GM19035 (cell line): ENCODE measurements around the gene ADAMTS18.

Experiments
- ATAC-seq: cut with Tn5 transposase; IDR thresholded peaks from one replicate; pipeline ENCODE4 v1.9.1; 2021; ENCODE audit not compliant: unreplicated experiment

The ADAMTS18 gene

DNA sequence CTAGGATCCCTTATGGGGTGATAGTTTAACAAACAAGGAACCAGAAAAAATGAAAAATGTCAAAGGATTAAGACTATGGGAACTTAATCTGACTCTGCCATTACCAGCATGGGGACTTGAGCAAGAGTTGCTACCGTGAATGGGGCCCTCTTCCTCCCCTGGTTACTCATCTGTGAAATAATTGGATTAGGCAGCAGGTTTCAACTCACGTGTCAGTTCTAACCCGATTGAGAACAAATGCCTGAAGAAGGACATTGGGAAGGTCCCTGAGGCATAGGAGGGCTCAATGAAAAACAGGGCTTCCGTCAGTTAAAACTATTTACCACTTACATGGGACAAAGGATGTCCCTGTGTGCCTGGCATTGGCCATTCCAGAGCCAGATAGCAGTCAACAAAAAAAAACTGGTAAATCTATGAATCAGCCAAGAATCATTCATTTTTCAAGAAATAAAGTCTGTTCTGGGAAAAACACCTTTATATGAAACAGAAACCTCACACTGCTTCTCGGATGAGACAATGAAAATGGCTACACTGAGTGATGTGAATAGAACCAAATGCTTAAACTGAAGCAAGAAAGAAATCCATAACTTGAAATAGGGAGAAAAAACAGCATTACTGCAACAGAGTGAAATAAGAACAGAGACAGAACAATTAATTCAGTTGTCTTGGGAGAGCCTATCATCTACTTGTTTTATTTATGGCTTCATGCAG is 104.3 kb downstream of the ADAMTS18 start:
- no peak for ATAC-seq

GRCh38 chr16:77328768-77329167 is 106.1 kb downstream of the ADAMTS18 start:
- no peak for ATAC-seq

DNA sequence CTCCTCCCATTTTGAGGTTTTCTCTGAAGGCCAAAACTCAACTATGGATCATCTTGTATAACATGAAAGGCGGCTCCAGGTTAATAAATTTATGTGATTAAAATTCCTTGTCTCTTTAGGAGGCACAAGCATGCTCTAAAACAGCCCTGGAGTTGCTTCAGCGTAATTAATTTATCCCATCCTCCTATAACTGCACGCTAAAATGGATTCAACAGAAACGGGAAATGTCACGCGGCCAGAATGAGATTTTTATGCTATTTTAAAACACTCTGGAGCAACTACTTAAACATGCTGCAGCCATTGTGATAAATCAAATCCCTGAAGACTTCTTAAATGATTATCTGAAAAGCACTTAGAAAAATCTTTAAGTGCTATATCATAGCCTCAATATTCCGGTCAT is 106.6 kb downstream of the ADAMTS18 start:
- no peak for ATAC-seq

- no peak for ATAC-seq
Measured at GRCh38 chr16:77327717-77328116, 107.1 kb downstream of the ADAMTS18 start.

DNA sequence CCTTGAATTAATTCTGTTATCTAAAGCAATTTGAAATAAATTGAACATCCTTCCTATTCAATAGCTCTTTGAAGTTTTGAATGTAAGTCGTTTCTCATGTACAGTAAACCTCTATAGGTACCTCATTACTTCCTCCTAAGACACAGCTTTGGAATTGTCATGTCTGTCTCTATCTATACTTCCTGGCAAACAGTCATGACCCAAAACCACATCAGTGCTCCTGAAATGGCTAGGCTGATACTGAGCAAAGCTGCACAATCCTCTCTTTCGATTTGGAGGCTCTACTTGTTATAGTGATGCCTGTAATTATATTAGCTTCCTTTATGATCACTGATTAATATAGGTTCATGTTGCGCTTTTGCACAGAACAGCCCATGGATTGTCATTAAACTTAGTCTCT is 110.1 kb downstream of the ADAMTS18 start:
- no peak for ATAC-seq

- no peak for ATAC-seq
Measured at GRCh38 chr16:77323695-77324094, 111.1 kb downstream of the ADAMTS18 start.

GRCh38 chr16:77322757-77323156 is 112.1 kb downstream of the ADAMTS18 start:
- ATAC-seq = no peak

GRCh38 chr16:77317059-77317458 is 117.8 kb downstream of the ADAMTS18 start:
- ATAC-seq = no peak

DNA sequence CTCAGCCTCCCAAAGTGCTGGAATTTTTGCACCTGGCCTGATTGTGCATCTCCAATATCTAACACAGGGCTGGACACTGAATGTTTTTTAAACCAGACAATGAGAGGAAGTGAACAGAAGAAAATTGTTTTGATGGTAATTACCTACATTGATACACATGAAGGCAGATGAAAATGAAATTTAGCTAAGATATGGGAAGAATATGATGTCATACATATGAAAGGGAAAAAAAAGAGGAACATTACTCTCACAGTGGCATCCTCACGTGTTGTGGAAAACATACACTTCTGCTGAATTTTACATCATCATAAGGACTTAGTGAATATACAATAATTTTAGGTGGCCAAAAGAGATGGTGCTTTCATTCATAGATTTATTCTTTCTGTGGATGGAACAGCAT is 124.0 kb downstream of the ADAMTS18 start:
- no peak for ATAC-seq

- no peak for ATAC-seq
Measured at GRCh38 chr16:77308163-77308561, 126.7 kb downstream of the ADAMTS18 start.

GRCh38 chr16:77307426-77308162 is 127.2 kb downstream of the ADAMTS18 start:
- no peak for ATAC-seq

DNA sequence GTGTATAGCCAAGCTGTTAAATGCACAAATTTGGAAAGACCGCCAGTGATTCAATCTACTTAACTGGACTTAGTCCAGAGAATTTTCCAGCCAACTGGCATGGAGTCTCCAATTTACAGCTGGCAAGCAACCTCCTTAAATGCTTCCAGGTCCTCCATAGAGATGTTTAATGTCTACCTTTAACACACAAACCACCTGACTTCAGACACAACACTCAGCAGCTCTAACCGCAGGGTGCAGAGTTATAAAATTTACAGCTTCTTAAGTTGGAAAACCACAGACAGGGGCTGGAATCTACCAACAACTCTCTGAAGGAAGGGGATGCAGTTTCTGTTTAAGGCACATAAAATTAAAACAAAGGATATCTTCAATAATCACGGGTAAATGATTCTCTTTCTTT is 128.8 kb downstream of the ADAMTS18 start:
- ATAC-seq = no peak

GRCh38 chr16:77304877-77305276 is 130.0 kb downstream of the ADAMTS18 start:
- ATAC-seq = no peak

DNA sequence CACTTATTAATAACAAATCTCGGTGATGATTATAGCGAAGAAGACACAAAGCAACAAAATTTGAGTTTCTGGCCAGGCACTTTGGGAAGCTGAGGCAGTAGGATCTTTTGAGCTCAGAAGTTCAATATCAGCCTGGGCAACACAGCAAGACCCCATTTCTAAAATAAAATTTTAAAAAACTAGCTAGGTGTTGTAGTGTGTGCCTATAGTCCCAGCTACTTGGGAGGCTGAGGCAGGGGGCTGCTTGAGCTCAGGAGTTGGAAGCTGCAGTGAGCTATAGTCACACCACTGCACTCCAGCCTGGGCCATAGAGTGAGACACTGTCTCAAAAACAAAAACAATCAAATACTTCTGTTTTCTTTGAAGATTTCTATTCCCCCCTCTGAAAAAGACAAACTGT is 130.7 kb downstream of the ADAMTS18 start:
- no peak for ATAC-seq

GRCh38 chr16:77302674-77303073 is 132.2 kb downstream of the ADAMTS18 start:
- ATAC-seq = no peak

DNA sequence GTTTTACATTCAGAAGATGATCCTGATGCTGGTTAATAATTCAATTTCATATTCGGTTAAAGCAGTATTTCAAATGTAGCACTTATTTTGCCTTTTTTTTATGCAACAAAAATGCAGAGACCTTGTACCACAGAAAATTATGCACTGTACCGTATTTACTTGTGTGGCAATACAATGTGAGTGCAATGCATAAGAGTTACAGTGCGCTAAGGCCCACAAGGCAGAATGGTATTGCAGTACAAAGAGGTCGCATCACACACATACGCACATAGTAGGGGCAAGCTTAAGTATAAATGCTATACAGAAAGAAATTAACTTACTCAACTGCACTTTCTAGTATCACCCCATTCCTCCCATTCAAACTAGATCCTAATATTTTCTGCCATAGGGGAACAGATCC is 132.6 kb downstream of the ADAMTS18 start:
- ATAC-seq = no peak

DNA sequence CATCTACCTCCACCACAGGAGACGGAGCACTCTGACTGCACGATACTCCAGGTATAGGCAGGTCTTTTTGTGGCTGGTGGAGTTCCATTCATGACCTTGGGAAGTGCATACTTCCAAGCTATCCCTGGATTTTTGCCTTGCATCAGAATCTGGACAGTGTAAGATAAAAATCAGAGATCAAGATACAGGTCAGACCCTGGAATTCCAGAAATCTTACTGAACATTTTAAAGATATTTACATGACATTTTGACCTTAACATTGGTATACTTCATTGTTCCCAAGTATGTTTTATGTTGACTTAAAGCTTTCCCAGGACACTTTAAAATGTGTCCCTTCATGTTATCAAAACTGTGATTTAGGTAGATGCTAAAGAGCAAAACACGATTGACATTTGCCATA is 134.6 kb downstream of the ADAMTS18 start:
- no peak for ATAC-seq

- ATAC-seq = no peak
Measured at GRCh38 chr16:77299395-77299794, 135.4 kb downstream of the ADAMTS18 start.

- no peak for ATAC-seq
Measured at GRCh38 chr16:77298418-77299360, 136.1 kb downstream of the ADAMTS18 start.

- no peak for ATAC-seq
Measured at GRCh38 chr16:77297996-77298395, 136.8 kb downstream of the ADAMTS18 start.

GRCh38 chr16:77295896-77296295 is 138.9 kb downstream of the ADAMTS18 start:
- ATAC-seq = no peak
